Loucy (cell line): ENCODE measurements around the gene SYNDIG1.

Experiments
- H2AFZ ChIP-seq: fragments of 200-600 bp; sonication (generic); 2 replicates; pipeline ENCODE4 v1.6.0; 2016; ENCODE audit warnings: antibody characterized with exemption, mild to moderate bottlenecking, low read length, moderate library complexity
- H3F3A ChIP-seq: fragments of 200-600 bp; 2 replicates; pipeline ENCODE4 v1.6.0; 2016; ENCODE audit warnings: antibody characterized with exemption, low read depth, mild to moderate bottlenecking
- H3K27me3 ChIP-seq: fragments of 200-600 bp; sonication (generic); 2 replicates; pipeline ENCODE4 v1.6.1; 2014; ENCODE audit warnings: low read length, mild to moderate bottlenecking; ENCODE audit not compliant: insufficient read depth, poor library complexity, severe bottlenecking
- H3K36me3 ChIP-seq: fragments of 200-600 bp; sonication (generic); 2 replicates; pipeline ENCODE4 v1.6.1; 2016; ENCODE audit warnings: low read length; ENCODE audit not compliant: insufficient read depth
- H3K4me1 ChIP-seq: fragments of 200-600 bp; sonication (generic); 2 replicates; pipeline ENCODE4 v1.5.1; 2014; ENCODE audit warnings: low read length, mild to moderate bottlenecking; ENCODE audit not compliant: insufficient read depth, poor library complexity, severe bottlenecking
- H3K4me2 ChIP-seq: fragments of 200-600 bp; sonication (generic); 2 replicates; pipeline ENCODE4 v1.6.0; 2014; ENCODE audit warnings: antibody characterized with exemption, low read length, low read depth, mild to moderate bottlenecking; ENCODE audit not compliant: poor library complexity, severe bottlenecking
- H3K4me3 ChIP-seq: fragments of 200-600 bp; sonication (generic); 2 replicates; pipeline ENCODE4 v1.5.1; 2014; ENCODE audit warnings: low read length, mild to moderate bottlenecking, mixed read lengths; ENCODE audit not compliant: poor library complexity, severe bottlenecking
- H3K79me2 ChIP-seq: fragments of 200-600 bp; sonication (generic); 2 replicates; pipeline ENCODE4 v1.6.1; 2014; ENCODE audit warnings: low read length; ENCODE audit not compliant: insufficient read depth
- H3K9ac ChIP-seq: fragments of 200-600 bp; sonication (generic); 2 replicates; pipeline ENCODE4 v1.6.0; 2014; ENCODE audit warnings: mild to moderate bottlenecking, low read depth, low read length, moderate library complexity; ENCODE audit not compliant: poor library complexity, severe bottlenecking
- H3K9me2 ChIP-seq: fragments of 200-600 bp; sonication (generic); replicated peaks from 2 replicates; pipeline ENCODE4 v1.6.1; 2016; ENCODE audit warnings: low read depth, low read length, mixed read lengths
- H3K9me3 ChIP-seq: fragments of 200-600 bp; sonication (generic); 2 replicates; pipeline ENCODE4 v1.6.1; 2014; ENCODE audit warnings: mild to moderate bottlenecking, antibody characterized with exemption, low read length, low read depth; ENCODE audit not compliant: insufficient read depth
- H4K20me1 ChIP-seq: fragments of 200-600 bp; sonication (generic); 2 replicates; pipeline ENCODE4 v1.6.0; 2014; ENCODE audit warnings: antibody characterized with exemption, low read length, mild to moderate bottlenecking; ENCODE audit not compliant: insufficient read depth, poor library complexity, severe bottlenecking
- EZH2phosphoT487 ChIP-seq: fragments of 200-600 bp; IDR thresholded peaks from 2 replicates; pipeline ENCODE4 v1.6.1; 2018; ENCODE audit warnings: antibody characterized with exemption, mild to moderate bottlenecking, moderate library complexity, borderline replicate concordance
- TF ChIP-seq, protein P1 (sequence below): fragments of 200-600 bp; sonication (generic); conservative IDR thresholded peaks from 2 replicates; pipeline ENCODE4 v1.5.1; 2014; ENCODE audit warnings: mild to moderate bottlenecking, antibody characterized with exemption, low read length

The SYNDIG1 gene

DNA sequence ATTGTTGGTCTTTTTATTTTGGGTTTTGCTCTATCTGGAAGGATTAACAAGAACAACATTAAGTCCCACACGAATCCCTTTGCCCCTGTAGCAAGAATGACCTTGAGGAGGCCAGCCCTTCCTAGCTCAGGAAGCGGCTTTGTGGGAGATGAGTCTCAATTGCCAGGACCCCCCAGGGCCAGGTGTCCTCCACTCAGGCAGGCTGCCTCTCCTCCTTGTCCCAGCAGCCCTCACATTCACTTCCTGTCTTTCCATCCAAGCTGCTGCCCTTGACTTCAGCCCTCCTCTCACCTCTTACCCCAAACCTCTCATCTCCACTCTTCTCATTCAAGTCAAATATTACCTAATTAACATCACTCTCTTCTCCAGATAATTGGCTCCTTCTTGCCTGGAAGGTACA, 22.6 kb upstream of the SYNDIG1 start:
- H3F3A ChIP-seq, result no peaks in the 10 kb centered on the region
- peaks cover 2% of the 10 kb centered on the region; the same call in 1 of the 2 replicates for H3K9me3 ChIP-seq

DNA sequence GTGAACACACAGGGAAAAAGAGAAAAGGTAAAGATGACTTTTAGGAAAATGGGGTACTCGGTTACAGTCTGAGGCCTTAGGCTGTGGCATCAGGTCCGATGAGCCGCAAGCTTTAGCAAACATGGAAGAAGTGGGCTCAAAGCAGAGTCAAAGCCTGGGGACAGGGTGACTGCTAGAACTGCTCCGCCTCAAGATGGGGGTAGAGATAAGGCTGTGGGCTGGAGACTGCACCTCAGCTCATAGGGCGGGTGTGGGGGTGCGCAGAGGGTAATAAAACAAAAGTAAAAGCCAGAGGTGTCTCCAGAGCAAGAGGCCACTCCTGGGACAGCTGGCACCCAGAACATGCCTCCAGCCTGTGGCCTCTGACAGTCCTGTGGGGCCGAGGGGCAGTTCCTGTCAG, 21.3 kb upstream of the SYNDIG1 start:
- Histone ChIP-seq H3K9me3 (no peaks in the 10 kb centered on the region), H3K27me3 (no peaks in the 10 kb centered on the region), H2AFZ (no peak overlapping the region), H4K20me1 (no peaks in the 10 kb centered on the region), H3K4me1 (no peaks in the 10 kb centered on the region), H3K4me3 (no peak overlapping the region), H3K9me2 (no peaks in the 10 kb centered on the region), H3K9ac (no peak overlapping the region), H3F3A (no peaks in the 10 kb centered on the region), H3K4me2 (no peak overlapping the region), H3K79me2 (no peaks in the 10 kb centered on the region), H3K36me3 (no peaks in the 10 kb centered on the region)
- TF ChIP-seq, protein P1, sequence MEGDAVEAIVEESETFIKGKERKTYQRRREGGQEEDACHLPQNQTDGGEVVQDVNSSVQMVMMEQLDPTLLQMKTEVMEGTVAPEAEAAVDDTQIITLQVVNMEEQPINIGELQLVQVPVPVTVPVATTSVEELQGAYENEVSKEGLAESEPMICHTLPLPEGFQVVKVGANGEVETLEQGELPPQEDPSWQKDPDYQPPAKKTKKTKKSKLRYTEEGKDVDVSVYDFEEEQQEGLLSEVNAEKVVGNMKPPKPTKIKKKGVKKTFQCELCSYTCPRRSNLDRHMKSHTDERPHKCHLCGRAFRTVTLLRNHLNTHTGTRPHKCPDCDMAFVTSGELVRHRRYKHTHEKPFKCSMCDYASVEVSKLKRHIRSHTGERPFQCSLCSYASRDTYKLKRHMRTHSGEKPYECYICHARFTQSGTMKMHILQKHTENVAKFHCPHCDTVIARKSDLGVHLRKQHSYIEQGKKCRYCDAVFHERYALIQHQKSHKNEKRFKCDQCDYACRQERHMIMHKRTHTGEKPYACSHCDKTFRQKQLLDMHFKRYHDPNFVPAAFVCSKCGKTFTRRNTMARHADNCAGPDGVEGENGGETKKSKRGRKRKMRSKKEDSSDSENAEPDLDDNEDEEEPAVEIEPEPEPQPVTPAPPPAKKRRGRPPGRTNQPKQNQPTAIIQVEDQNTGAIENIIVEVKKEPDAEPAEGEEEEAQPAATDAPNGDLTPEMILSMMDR, result no peak
- no peak for TF ChIP-seq EZH2phosphoT487

More for the DNA sequence above, 22.6 kb upstream of the SYNDIG1 start:
- Histone ChIP-seq H3K4me1 (no peaks in the 10 kb centered on the region), H3K4me3 (no peak overlapping the region), H2AFZ (no peak overlapping the region), H3K36me3 (no peaks in the 10 kb centered on the region), H3K9ac (no peak overlapping the region), H3K79me2 (no peaks in the 10 kb centered on the region), H4K20me1 (no peaks in the 10 kb centered on the region), H3K27me3 (no peaks in the 10 kb centered on the region), H3K9me2 (no peaks in the 10 kb centered on the region), H3K4me2 (no peak overlapping the region)
- TF ChIP-seq EZH2phosphoT487, result no peak
- TF ChIP-seq, protein P1, result no peak

DNA sequence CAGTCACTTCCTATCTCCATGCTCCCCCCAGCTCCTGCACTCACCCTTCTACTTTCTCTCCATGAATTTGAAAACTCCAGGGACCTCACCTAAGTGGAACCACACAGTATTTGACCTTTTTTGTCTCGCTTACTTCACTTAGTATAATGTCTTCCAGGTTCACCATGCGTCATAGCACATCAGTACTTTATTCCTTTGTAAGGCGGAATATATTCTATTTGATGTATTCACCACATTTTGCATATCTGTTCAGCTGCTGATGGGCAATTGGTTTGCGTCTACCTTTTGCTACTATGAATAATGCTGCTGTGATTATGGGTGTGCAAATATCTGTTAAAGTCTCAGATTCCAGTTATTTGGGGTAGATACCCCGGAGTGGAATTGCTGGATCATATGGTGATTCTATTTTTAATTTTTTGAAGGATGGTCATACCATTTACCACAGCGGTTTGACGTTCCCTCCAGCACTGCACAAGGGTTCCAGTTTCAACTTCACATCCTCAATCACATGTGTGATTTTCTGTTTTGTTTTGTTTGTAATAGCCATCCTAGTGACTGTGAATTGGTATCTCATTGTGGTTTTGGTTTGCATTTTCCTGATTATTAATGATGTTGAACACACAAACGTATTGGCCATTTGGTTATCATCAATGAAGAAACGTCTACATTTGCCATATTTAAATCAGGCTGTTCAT, 20.3 kb upstream of the SYNDIG1 start:
- no peak overlapping the region for H3K9ac ChIP-seq
- H2AFZ ChIP-seq, result no peak overlapping the region
- no peaks in the 10 kb centered on the region for H3K9me2 ChIP-seq
- H3K79me2 ChIP-seq, result no peaks in the 10 kb centered on the region
- no peaks in the 10 kb centered on the region for H4K20me1 ChIP-seq
- H3K4me1 ChIP-seq, result no peaks in the 10 kb centered on the region
- no peaks in the 10 kb centered on the region for H3F3A ChIP-seq
- no peak overlapping the region for H3K4me3 ChIP-seq
- no peaks in the 10 kb centered on the region for H3K36me3 ChIP-seq
- TF ChIP-seq, protein P1, result no peak
- TF ChIP-seq EZH2phosphoT487, result no peak
- no peaks in the 10 kb centered on the region for H3K27me3 ChIP-seq
- no peaks in the 10 kb centered on the region for H3K9me3 ChIP-seq
- no peak overlapping the region for H3K4me2 ChIP-seq
